NCI-H774 (cell line): Measurements from ENCODE around the gene SKI.
A peak's percentile ranks its signal among the peaks of the same experiment; 100 is the strongest.
"Not testable (repeated sequence)": the region's sequence is repeated elsewhere in the genome, so short reads cannot be mapped to it uniquely, and the experiment has no call there.

Experiments
- DNase-seq: peaks from one replicate; lab custom pipeline; 2025; lab: John Stamatoyannopoulos, UW

Gene SKI

DNA sequence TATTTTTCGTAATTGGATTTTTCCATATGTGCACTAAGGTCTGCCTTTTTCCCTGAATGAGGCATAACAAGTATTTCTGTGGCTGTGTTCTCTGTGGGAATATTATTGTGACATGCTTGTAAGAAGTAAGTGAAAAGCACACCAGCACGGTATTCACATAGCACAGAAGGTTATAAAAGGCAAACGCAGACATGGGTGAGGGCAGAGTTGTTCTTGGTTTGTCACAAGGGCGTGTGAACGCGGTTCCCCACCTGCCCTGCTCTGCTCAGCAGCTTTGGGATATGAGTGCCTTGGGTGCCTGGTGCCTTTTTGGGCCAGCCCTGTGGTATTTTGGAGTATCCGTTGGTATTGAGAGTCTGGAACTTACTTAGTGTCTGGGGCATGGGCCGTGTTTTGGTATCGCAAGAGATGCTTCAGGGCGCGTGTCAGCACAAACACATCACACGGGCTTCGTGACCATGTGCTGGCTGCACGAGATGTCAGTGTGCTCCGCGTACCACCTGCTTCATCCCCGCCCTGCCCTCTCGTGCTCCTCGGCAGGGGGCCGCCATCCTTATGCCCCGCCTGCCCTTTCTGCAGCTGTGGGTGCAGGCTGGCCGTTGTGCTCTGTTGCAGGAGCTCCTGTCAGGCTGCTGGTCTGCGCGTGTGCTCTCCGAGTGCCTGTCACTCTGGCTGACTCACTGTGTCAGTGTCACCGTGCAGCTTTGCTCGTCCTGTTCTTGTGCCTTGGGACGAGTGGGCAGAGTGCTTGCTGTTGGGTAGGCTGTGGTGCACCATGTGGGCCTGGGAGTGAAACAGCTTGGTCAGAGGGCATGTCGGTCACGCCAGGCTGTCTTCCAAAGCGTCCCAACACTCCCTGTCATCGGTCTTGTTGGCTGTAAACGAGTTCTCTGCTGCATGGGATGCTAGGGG is 15.0 kb downstream of the SKI start:
- no peak for DNase-seq

GRCh38 chr1:2247045-2247394 is 18.9 kb downstream of the SKI start:
- not testable (repeated sequence) for DNase-seq

DNA sequence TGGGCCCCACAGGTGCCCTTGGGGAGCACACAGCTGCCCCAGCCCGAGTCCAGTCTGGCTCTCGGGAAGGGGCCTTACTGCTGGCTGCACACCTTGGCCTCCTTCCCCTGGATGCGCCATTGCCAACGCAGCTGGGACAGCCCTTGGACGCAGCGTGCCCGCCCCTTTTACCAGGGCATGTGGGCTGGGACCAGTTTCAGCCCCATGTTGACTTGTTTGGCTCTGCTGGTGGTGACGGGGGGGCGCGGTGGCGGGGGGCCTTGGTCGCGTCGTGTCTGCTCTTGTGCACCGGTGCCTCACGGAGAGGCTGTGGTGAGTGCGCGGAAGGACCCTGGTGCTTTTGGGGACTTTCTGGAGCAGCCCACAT is 19.6 kb downstream of the SKI start:
- no peak for DNase-seq

GRCh38 chr1:2248127-2248826 is 20.2 kb downstream of the SKI start:
- DNase-seq, result no peak

- DNase-seq, result no peak
Observed at GRCh38 chr1:2248854-2249558, 20.9 kb downstream of the SKI start.

- DNase-seq, result no peak
Observed at GRCh38 chr1:2249559-2249906, 21.4 kb downstream of the SKI start.

DNA sequence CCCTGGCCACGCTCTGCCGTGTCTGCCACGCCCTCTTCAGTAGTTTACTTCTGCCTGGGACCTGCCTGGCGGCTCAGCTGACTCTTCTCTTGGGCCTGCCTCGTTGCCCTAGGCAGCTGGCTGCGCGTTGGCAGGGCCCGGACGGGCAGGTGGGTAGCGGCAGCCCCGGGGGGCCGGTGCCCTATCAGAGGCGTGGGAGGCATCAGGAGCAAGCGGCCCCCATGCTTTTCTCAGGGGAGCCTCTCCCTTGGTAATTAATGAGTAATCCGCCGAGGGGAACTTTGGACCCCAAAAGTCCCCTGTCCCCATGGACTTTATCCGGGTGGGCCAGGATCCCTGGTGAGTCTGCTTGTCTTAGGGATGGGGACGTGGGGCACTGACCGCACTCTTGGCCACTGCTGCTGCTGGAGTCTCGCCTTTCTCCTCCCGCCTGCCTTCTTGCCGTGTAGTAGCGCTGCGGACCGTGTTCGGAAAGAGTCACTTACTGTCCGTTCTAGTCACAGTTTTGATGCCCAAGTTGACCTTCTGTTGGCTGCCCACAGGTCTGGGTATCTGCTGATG is 22.7 kb downstream of the SKI start:
- DNase-seq, result no peak

- no peak for DNase-seq
Observed at GRCh38 chr1:2251363-2251762, 23.2 kb downstream of the SKI start.

DNA sequence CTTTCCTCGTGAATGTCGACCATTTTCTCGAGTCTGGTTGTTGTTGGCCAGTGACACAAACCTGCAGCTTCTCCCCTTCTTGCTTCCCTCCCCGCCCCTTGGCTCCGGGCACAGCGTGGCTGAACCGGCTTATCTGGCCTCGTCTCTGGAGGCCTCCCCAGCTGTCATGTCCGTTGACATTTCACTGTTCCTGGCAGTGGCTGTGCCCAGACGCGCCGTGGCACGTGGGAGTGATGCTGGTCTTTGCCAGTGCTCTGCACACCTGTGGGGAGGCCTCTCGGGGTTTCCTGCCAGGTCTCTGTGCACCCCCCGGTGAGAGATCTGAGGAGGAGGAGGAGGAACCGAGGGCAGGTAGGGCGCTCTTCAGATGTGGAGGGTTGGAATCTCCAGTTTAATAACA is 23.7 kb downstream of the SKI start:
- DNase-seq, result no peak

DNA sequence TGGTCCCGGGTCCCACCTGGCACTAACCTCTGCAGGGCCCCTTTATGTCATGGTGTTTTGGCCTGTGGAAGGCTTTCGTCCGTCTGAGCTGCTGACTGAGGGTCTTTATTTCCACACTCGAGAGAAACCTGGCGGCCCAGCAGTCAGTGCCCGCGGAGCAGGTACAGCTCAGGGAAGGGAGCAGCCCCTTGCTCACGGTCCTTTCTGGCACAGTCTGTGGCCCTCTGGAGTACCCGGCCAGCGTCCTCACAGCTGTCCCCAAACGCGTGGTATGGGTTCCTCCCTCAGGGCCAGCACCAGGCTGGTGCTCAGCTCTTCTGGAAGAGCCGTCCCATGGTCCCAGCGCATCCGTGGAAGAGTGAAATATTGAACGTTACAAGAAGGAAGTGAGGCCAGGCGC is 24.3 kb downstream of the SKI start:
- no peak for DNase-seq

DNA sequence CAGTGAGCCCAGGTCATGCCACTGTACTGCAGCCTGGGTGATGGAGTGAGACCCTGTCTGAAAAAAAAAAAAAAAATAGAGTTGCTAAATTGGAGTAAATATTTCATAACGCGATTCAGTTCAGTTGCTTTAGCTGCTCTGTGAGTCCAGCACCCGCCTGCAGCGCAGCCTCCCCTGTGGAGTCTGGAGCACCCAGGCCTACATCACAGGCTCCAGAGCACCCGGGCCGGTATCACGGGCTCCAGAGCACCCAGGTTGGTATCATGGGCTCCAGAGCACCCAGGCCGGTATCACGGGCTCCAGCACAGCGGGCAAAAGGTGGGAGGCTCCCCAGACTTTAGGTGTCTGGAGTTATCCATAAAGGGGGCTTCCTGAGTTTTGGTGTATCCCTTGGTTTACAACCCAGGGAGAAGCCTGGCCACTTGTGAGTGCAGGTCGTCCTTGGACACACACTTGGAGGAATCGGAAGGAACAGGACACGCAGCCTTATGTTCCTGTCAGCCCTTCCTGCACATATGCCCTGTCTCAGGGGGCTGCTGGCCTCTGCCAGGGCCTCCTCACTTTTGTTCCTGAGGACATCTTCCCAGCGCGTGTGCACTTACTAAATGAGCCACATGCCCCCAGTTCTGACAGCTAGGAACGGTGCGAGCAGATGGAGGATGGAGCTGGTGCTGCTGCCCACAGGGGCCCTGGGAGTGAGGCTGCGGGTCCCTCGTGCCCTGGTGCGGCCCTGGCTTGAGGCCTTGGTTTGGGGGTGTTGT is 25.1 kb downstream of the SKI start:
- DNase-seq, result no peak

GRCh38 chr1:2253797-2254480 is 25.8 kb downstream of the SKI start:
- no peak for DNase-seq

GRCh38 chr1:2255047-2255419 is 26.9 kb downstream of the SKI start:
- no peak for DNase-seq

DNA sequence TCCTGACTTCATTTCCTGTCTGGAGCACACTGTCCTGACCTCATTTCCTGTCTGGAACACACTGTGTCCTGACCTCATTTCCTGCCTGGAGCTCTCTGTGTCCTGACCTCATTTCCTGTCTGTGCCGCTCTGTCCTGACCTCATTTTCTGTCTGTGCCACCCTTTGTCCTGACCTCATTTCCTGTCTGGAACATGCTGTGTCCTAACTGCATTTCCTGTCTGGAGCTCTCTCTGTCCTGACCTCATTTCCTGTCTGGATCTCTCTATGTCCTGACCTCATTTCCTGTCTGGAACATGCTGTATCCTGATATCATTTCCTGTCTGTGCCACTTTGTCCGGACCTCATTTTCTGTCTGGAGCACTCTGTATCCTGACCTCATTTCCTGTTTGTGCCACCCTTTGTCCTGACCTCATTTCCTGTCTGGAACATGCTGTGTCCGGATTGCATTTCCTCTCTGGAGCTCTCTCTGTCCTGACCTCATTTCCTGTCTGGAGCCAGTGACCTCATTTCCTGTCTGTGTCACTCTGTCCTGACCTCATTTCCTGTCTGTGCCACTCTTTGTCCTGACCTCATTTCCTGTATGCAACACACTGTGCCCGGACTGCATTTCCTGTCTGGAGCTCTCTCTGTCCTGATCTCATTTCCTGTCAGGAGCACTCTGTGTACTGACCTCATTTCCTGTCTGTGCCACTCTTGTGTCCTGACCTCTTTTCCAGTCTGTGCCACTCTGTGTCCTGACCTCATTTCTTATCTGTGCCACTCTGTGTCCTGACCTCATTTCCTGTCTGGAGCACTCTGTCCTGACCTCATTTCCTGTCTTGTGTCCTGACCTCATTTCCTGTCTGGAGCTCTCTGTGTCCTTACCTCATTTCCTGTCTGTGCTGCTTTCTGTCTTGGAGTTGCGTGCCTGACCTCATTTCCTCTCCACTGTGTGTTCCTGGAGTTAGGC is 27.6 kb downstream of the SKI start:
- peak; percentile 0 for DNase-seq

DNA sequence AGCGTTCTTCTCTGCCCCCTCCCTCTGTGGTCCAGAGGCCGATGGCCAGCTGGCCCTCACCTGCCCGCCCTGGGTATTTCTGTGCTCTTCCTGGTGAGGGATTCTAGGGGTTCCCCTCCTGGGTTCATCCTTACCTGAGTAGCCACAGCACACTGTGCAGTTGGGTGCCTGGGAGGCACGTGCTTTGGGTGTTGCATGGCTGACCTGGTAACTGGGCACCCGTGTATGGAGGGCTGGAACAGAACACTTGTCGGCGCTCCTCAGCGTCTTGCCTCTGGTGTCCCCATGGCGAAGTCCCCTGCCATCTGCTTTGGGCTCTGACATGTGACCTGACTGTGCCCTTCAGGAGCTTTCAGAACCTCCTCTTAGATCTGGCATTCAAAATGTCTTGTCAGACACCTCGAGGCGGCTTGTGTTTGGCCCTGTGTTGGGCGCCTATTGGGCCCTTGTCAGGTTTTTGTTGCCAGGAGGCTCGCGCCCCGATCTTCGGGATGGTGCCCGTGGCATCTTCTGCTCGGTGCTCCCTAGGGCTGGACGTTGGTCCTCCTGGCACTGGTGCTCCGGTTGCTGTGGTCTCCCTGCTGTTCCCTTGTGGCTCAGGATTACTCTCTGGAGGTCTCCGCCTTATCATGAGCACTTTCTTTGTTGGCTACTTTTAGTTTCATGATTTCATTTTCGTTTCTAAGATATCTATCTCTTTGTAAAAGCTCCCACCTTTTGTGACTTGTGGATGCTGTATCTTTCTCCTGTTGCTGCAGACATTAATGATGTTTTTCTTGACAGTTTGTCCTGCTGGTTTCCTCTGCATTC is 28.5 kb downstream of the SKI start:
- no peak for DNase-seq

- no peak for DNase-seq
Observed at GRCh38 chr1:2257245-2257627, 29.1 kb downstream of the SKI start.

DNA sequence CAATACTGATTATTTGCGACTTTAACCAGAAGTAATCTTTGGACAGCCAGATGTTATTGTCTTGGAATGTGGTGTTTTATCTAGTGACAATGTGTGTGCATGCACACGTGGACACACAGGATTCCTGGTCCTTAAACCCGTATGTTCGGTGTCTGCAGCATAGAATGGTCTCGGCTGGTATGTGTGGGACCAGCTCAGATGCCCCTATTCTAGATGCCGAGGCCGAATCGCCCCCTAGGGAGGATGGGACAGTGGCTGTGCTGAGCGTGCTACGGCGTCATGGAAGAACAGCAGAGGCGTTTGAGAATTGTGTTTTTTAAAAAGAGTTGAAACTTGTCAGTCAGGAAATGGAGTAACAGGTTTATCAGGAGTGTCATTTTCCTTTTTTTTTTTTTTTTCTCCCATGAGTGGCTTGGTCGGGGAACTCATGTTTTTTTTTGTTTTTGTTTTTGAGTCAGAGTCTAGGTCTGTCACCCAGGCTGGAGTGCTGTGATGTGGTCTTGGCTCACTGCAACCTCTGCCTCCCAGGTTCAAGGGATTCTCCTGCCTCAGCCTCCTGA is 30.1 kb downstream of the SKI start:
- no peak for DNase-seq

- DNase-seq, result no peak
Observed at GRCh38 chr1:2258996-2259395, 30.9 kb downstream of the SKI start.
